HepG2 (cell line): ENCODE results near the gene GRID1. TPM values are rescaled to one million over a fixed set of nuclear protein-coding genes. Genes with fewer than 3 reads are reported as not detected.

Experiments
- ATAC-seq: fragments of 200-7000 bp; cut with Tn5 transposase; 3 replicates; pipeline ENCODE4 v1.9.1; 2020; ENCODE audit warnings: mild to moderate bottlenecking, moderate library complexity
- BruUV-seq: library from RNA; stranded (reverse); fragments of 400-500 nt; replicated peaks from 2 replicates; lab custom pipeline; 2021; lab: Mats Ljungman, UMichigan
- CTCF ChIA-PET: fragments of 300-600 bp; formaldehyde crosslinking; extraction: SDS; loops from one replicate; lab custom pipeline; 2021; ENCODE audit warnings: low total read pairs, inconsistent platforms, low intra/inter-chr PET ratio; lab: Yijun Ruan, JAX
- POLR2A ChIA-PET: fragments of 350-600 bp; sonication (Branson Sonifier 250); formaldehyde crosslinking; loops from one replicate; lab custom pipeline; 2020; ENCODE audit warnings: antibody characterized with exemption, inconsistent platforms; lab: Yijun Ruan, JAX
- DNase-seq: peaks from one replicate; pipeline ENCODE4 v3.0.0-alpha.2; 2015; ENCODE audit warnings: low spot score
- FAIRE-seq: peaks from 3 replicates; lab custom pipeline; 2011; peaks lifted over from hg19 to GRCh38; lab: Jason Lieb, UNC
- H2AFZ ChIP-seq: one replicate; pipeline ENCODE4 v1.6.1; 2011; ENCODE audit warnings: low read length, inconsistent platforms
- H3K27ac ChIP-seq: fragments of 300-600 bp; 3 replicates; pipeline ENCODE4 v1.8.0; 2011; ENCODE audit warnings: mixed run types, mild to moderate bottlenecking, mixed read lengths, low read length, inconsistent platforms; ENCODE audit not compliant: insufficient read depth; ENCODE audit errors: extremely low read length
- H3K27me3 ChIP-seq, 2 experiments: fragments of 200-600 bp in 1 of 2; 2 replicates in 1 of 2; 3 replicates in 1 of 2; pipeline versions ENCODE4 v1.6.0 to v1.8.0; 2011; ENCODE audit warnings: low read length in 2 of 2, mild to moderate bottlenecking in 2 of 2, moderate library complexity in 2 of 2, inconsistent platforms in 1 of 2; ENCODE audit not compliant: insufficient read depth in 2 of 2, control insufficient read depth in 1 of 2
- H3K36me3 ChIP-seq, 2 experiments: fragments of 200-600 bp in 1 of 2; replicated peaks in 1 of 2; 2 replicates in 1 of 2; 3 replicates in 1 of 2; pipeline versions ENCODE4 v1.5.1 to v1.8.0; 2011; ENCODE audit warnings: low read length in 2 of 2, inconsistent platforms in 1 of 2; ENCODE audit not compliant: insufficient read depth in 2 of 2, control insufficient read depth in 1 of 2
- H3K4me1 ChIP-seq: 2 replicates; pipeline ENCODE4 v1.5.1; 2012; ENCODE audit warnings: low read length, inconsistent platforms; ENCODE audit not compliant: insufficient read depth
- H3K4me2 ChIP-seq: 2 replicates; pipeline ENCODE4 v1.6.0; 2011; ENCODE audit warnings: low read depth, low read length, inconsistent platforms
- H3K4me3 ChIP-seq, 3 experiments: fragments of 200-600 bp in 1 of 3; sonication (generic), shearing (Covaris generic) in 1 of 3; replicated peaks in 1 of 3; 2 replicates each; pipeline ENCODE4 v1.5.1; 2011 to 2016; ENCODE audit warnings: low read length in 3 of 3, inconsistent platforms in 2 of 3, low read depth in 2 of 3, mild to moderate bottlenecking in 2 of 3, control low read depth in 1 of 3, mixed read lengths in 1 of 3; ENCODE audit not compliant: insufficient read depth in 1 of 3
- H3K79me2 ChIP-seq: one replicate; pipeline ENCODE4 v1.6.1; 2011; ENCODE audit warnings: low read length, inconsistent platforms; ENCODE audit not compliant: insufficient read depth
- H3K9ac ChIP-seq: 2 replicates; pipeline ENCODE4 v1.6.0; 2011; ENCODE audit warnings: mild to moderate bottlenecking, low read depth, low read length, inconsistent platforms; ENCODE audit not compliant: insufficient read depth
- H3K9me3 ChIP-seq: 2 replicates; pipeline ENCODE4 v1.5.1; 2012; ENCODE audit warnings: mild to moderate bottlenecking, low read length
- H4K20me1 ChIP-seq: 2 replicates; pipeline ENCODE4 v1.6.0; 2011; ENCODE audit warnings: inconsistent platforms, mild to moderate bottlenecking, low read length, moderate library complexity; ENCODE audit not compliant: insufficient read depth
- DMAP1 ChIP-seq: IDR thresholded peaks from 2 replicates; pipeline ENCODE4 v1.6.1; 2016
- EHMT2 ChIP-seq: fragments of 200-600 bp; sonication (generic); IDR thresholded peaks from 2 replicates; pipeline ENCODE4 v1.7.0; 2017; ENCODE audit warnings: antibody characterized with exemption, low read depth, low read length, borderline replicate concordance
- JDP2 ChIP-seq: sonication (generic); formaldehyde crosslinking; IDR thresholded peaks from 2 replicates; pipeline ENCODE4 v1.8.1; 2022; ENCODE audit warnings: missing genetic modification reagents, borderline replicate concordance
- NFKBIZ ChIP-seq: IDR thresholded peaks from 2 replicates; pipeline ENCODE4 v1.6.1; 2018; ENCODE audit warnings: missing genetic modification reagents, missing compliant biosample characterization
- NFYB ChIP-seq: sonication (generic); formaldehyde crosslinking; IDR thresholded peaks from 2 replicates; pipeline ENCODE4 v1.4.0; 2020; ENCODE audit warnings: missing genetic modification reagents
- RCOR2 ChIP-seq: IDR thresholded peaks from 2 replicates; pipeline ENCODE4 v1.6.1; 2016; ENCODE audit warnings: missing biosample characterization, missing genetic modification reagents
- SETDB1 ChIP-seq: sonication (generic); formaldehyde crosslinking; IDR thresholded peaks from 2 replicates; pipeline ENCODE4 v1.5.1; 2020; ENCODE audit warnings: missing genetic modification reagents, mild to moderate bottlenecking, borderline replicate concordance
- WIZ ChIP-seq: sonication (generic); formaldehyde crosslinking; IDR thresholded peaks from 2 replicates; pipeline ENCODE4 v1.5.1; 2020; ENCODE audit warnings: mild to moderate bottlenecking, missing genetic modification reagents
- ZNF138 ChIP-seq: sonication (generic); formaldehyde crosslinking; IDR thresholded peaks from 2 replicates; pipeline ENCODE4 v1.5.0; 2020; ENCODE audit warnings: mild to moderate bottlenecking, low read depth, missing genetic modification reagents
- ZNF569 ChIP-seq: sonication (generic); formaldehyde crosslinking; IDR thresholded peaks from 2 replicates; pipeline ENCODE4 v1.5.0; 2020; ENCODE audit warnings: mild to moderate bottlenecking, missing genetic modification reagents, moderate library complexity, borderline replicate concordance
- ZNF678 ChIP-seq: sonication (generic); formaldehyde crosslinking; IDR thresholded peaks from 2 replicates; pipeline ENCODE4 v1.4.0; 2020; ENCODE audit warnings: mild to moderate bottlenecking, missing genetic modification reagents
- ZNF724P ChIP-seq: sonication (generic); formaldehyde crosslinking; IDR thresholded peaks from 2 replicates; pipeline ENCODE4 v1.8.0; 2022; ENCODE audit warnings: missing genetic modification reagents, borderline replicate concordance
- WGBS: methylation state at CpG from one replicate; pipeline ENCODE4 v1.1.6; 2017; ENCODE audit warnings: low lambda C conversion rate; 5-methylcytosine and 5-hydroxymethylcytosine counted together
- in situ Hi-C: cut with HindIII; loops from 2 replicates; pipeline ENCODE4 v1.10.0; 2017; ENCODE audit warnings: low pct_unique_long_range_greater_than_20kb; ENCODE audit not compliant: extremely low pct_ligation_motif_present
- intact Hi-C: fragments of 100-400 bp; cut with micrococcal nuclease; formaldehyde crosslinking; loops from one replicate; pipeline ENCODE4 v1.10.0; 2022; ENCODE audit not compliant: unreplicated experiment
- polyA plus RNA-seq, 8 experiments: library from polyadenylated mRNA; depleted of rRNA in 3 of 8; stranded (reverse) in 7 of 8; unstranded in 1 of 8; fragments of >200 nt; fragmentation: Illumina TruSeq in 4 of 8; extraction: Trizol in 4 of 8; gene quantifications; 2 replicates each; pipeline versions ENCODE4 v1.2.1 to v1.2.3, GENCODE V29; 2011 to 2016; ENCODE audit warnings: low read depth in 4 of 8, missing spikeins in 1 of 8, mixed read lengths in 1 of 8; ENCODE audit not compliant: insufficient read depth in 1 of 8
- total RNA-seq, 5 experiments: library from RNA; depleted of rRNA; stranded (reverse); fragments of >200 nt; fragmentation: Illumina TruSeq; extraction: Trizol; gene quantifications; 2 replicates each; pipeline ENCODE4 v1.2.3, GENCODE V29; 2016; ENCODE audit warnings: low read depth in 1 of 5
- TF ChIP-seq, protein P1 (sequence below): sonication (generic); formaldehyde crosslinking; IDR thresholded peaks from 2 replicates; pipeline ENCODE4 v1.4.0; 2020; ENCODE audit warnings: missing genetic modification reagents, borderline replicate concordance
- TF ChIP-seq, protein P2 (sequence below): IDR thresholded peaks from 2 replicates; pipeline ENCODE4 v1.4.0; 2020; ENCODE audit warnings: mild to moderate bottlenecking, missing genetic modification reagents
- TF ChIP-seq, protein P3 (sequence below): sonication (generic); formaldehyde crosslinking; IDR thresholded peaks from 2 replicates; pipeline ENCODE4 v1.8.1; 2023; ENCODE audit warnings: mild to moderate bottlenecking, missing genetic modification reagents

Gene GRID1
- total and polyA plus RNA-seq, 2 of the 13 experiments (the other 11 are each of a cell fraction or from before 2014, with no cell fraction given) = 0.05 TPM; not detected in 1

DNA sequence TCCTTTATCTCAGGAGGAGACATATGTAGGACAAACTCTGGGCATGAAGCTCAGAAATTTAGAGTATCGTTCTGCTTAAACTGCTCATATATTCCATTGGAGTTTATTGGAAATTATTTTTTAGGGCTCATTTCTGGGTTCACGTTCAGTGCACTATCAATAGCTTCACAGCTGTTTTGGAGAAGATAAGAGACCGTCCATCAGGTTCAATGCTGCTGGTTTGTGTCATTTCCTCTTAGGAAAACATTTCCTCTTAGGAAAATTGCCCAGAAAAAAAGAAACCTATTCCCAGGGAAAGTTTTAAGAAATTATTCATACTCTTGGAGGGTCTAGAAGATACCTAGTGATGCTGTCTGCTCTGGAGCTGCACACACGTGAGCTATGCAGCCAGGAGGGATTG lies 691.7 kb downstream of the GRID1 start:
- in situ Hi-C loops = no loop called here
- no peak overlapping the region for H3K4me3 ChIP-seq
- H3K27me3 ChIP-seq = peaks cover 0 to 1% of the 10 kb centered on the region in 2 experiments; a peak in 1 of 5 replicates
- no peaks in the 10 kb centered on the region for H3K36me3 ChIP-seq
- ATAC-seq (no peak), DNase-seq (no peak)
- H3K27ac ChIP-seq = no peak overlapping the region
- TF ChIP-seq RCOR2 (CRISPR knock-in tag) (no peak), ZNF678 (no peak), NFKBIZ (no peak), WIZ (CRISPR knock-in tag) (no peak), ZNF138 (CRISPR knock-in tag) (no peak), SETDB1 (CRISPR knock-in tag) (no peak), NFYB (CRISPR knock-in tag) (no peak), ZNF724P (CRISPR knock-in tag) (no peak), JDP2 (CRISPR knock-in tag) (no peak), ZNF569 (CRISPR knock-in tag) (no peak), DMAP1 (CRISPR knock-in tag) (no peak), EHMT2 (no peak)
- TF ChIP-seq, protein P1, sequence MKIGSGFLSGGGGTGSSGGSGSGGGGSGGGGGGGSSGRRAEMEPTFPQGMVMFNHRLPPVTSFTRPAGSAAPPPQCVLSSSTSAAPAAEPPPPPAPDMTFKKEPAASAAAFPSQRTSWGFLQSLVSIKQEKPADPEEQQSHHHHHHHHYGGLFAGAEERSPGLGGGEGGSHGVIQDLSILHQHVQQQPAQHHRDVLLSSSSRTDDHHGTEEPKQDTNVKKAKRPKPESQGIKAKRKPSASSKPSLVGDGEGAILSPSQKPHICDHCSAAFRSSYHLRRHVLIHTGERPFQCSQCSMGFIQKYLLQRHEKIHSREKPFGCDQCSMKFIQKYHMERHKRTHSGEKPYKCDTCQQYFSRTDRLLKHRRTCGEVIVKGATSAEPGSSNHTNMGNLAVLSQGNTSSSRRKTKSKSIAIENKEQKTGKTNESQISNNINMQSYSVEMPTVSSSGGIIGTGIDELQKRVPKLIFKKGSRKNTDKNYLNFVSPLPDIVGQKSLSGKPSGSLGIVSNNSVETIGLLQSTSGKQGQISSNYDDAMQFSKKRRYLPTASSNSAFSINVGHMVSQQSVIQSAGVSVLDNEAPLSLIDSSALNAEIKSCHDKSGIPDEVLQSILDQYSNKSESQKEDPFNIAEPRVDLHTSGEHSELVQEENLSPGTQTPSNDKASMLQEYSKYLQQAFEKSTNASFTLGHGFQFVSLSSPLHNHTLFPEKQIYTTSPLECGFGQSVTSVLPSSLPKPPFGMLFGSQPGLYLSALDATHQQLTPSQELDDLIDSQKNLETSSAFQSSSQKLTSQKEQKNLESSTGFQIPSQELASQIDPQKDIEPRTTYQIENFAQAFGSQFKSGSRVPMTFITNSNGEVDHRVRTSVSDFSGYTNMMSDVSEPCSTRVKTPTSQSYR (CRISPR knock-in tag) = no peak
- TF ChIP-seq, protein P2, sequence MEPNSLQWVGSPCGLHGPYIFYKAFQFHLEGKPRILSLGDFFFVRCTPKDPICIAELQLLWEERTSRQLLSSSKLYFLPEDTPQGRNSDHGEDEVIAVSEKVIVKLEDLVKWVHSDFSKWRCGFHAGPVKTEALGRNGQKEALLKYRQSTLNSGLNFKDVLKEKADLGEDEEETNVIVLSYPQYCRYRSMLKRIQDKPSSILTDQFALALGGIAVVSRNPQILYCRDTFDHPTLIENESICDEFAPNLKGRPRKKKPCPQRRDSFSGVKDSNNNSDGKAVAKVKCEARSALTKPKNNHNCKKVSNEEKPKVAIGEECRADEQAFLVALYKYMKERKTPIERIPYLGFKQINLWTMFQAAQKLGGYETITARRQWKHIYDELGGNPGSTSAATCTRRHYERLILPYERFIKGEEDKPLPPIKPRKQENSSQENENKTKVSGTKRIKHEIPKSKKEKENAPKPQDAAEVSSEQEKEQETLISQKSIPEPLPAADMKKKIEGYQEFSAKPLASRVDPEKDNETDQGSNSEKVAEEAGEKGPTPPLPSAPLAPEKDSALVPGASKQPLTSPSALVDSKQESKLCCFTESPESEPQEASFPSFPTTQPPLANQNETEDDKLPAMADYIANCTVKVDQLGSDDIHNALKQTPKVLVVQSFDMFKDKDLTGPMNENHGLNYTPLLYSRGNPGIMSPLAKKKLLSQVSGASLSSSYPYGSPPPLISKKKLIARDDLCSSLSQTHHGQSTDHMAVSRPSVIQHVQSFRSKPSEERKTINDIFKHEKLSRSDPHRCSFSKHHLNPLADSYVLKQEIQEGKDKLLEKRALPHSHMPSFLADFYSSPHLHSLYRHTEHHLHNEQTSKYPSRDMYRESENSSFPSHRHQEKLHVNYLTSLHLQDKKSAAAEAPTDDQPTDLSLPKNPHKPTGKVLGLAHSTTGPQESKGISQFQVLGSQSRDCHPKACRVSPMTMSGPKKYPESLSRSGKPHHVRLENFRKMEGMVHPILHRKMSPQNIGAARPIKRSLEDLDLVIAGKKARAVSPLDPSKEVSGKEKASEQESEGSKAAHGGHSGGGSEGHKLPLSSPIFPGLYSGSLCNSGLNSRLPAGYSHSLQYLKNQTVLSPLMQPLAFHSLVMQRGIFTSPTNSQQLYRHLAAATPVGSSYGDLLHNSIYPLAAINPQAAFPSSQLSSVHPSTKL (CRISPR knock-in tag) = no peak
- TF ChIP-seq, protein P3, sequence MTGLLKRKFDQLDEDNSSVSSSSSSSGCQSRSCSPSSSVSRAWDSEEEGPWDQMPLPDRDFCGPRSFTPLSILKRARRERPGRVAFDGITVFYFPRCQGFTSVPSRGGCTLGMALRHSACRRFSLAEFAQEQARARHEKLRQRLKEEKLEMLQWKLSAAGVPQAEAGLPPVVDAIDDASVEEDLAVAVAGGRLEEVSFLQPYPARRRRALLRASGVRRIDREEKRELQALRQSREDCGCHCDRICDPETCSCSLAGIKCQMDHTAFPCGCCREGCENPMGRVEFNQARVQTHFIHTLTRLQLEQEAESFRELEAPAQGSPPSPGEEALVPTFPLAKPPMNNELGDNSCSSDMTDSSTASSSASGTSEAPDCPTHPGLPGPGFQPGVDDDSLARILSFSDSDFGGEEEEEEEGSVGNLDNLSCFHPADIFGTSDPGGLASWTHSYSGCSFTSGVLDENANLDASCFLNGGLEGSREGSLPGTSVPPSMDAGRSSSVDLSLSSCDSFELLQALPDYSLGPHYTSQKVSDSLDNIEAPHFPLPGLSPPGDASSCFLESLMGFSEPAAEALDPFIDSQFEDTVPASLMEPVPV (CRISPR knock-in tag) = no peak
- TF ChIP-seq, all 625 proteins: peak for 0
- no TSS peak for BruUV-seq
- FAIRE-seq = no peak
- ChIA-PET POLR2A (no interaction called here), CTCF (no interaction called here)
- Histone ChIP-seq H3K9me3 (no peaks in the 10 kb centered on the region), H2AFZ (no peak overlapping the region), H3K79me2 (no peaks in the 10 kb centered on the region), H4K20me1 (no peaks in the 10 kb centered on the region), H3K4me1 (no peaks in the 10 kb centered on the region), H3K9ac (no peak overlapping the region), H3K4me2 (no peak overlapping the region)
- intact Hi-C loops = no loop called here
- WGBS = 2% methylated on average over 4 of the region's 4 CpGs
